ENCODE results near the gene RAMACL. TPM values are rescaled to one million over a fixed set of nuclear protein-coding genes. Genes with fewer than 3 reads are reported as not detected.

Gene RAMACL
- total RNA-seq, 1 experiment from 2014 or later: 0.28 TPM

- no peak overlapping the region for H3K27ac ChIP-seq (ENCODE audit: insufficient read length, low read depth, low read length)
- Mint-ChIP-seq H3K27me3 (ENCODE audit: low read depth) (no peaks in the 10 kb centered on the region), H3K4me3 (no peak overlapping the region), H3K27ac (peak overlapping the region in 2 of 3 experiments; percentile 36 to 42; a peak in 2 of 7 replicates), H3K9me3 (no peaks in the 10 kb centered on the region), H3K4me1 (peaks cover 33 to 36% of the 10 kb centered on the region in 2 experiments), H3K36me3 (ENCODE audit: insufficient read depth in 1 of 3, low read depth in 3 of 3) (peaks cover 8 to 21% (median 15%) of the 10 kb centered on the region in 3 experiments)
- no peak overlapping the region for H3K4me2 ChIP-seq (ENCODE audit: insufficient read depth, insufficient read length, low read length)
- no peak overlapping the region for H3K23ac ChIP-seq (ENCODE audit: insufficient read length, low read depth, low read length)
- H4K8ac ChIP-seq (replicated peaks; ENCODE audit: insufficient read length, low read depth, low read length): no peak overlapping the region
- H2AFZ ChIP-seq (ENCODE audit: low read length): no peak overlapping the region
- no peak overlapping the region for H3K4ac ChIP-seq (ENCODE audit: low read depth, low read length)
- no peaks in the 10 kb centered on the region for H3K9me3 ChIP-seq (ENCODE audit: control insufficient read depth, low read depth, low read length)
- no peak for DNase-seq
- no peaks in the 10 kb centered on the region for H3K27me3 ChIP-seq (ENCODE audit: insufficient read depth, low read length)
- peaks cover 5% of the 10 kb centered on the region; the same call in 1 of the 2 replicates for H3K79me2 ChIP-seq (ENCODE audit: insufficient read depth, low read length)
- H4K5ac ChIP-seq (ENCODE audit: insufficient read length, low read depth, low read length): no peak overlapping the region
- no peak overlapping the region for H2BK20ac ChIP-seq (ENCODE audit: low read depth, low read length, poor library complexity, severe bottlenecking)
- no peaks in the 10 kb centered on the region for H4K20me1 ChIP-seq (ENCODE audit: control insufficient read depth, insufficient read depth, insufficient read length)
- no peak overlapping the region for H2BK12ac ChIP-seq (ENCODE audit: insufficient read length, low read depth, low read length)
- WGBS (ENCODE audit: extremely low coverage, insufficient read length, low lambda C conversion rate): no CpG with 5 or more reads among the region's 10 CpGs
- no peaks in the 10 kb centered on the region for H3K23me2 ChIP-seq (ENCODE audit: insufficient read length, low read depth, low read length, poor library complexity, severe bottlenecking)
- no peak overlapping the region for H4K91ac ChIP-seq (ENCODE audit: insufficient read length, low read depth, low read length)
- no peak overlapping the region for H3K56ac ChIP-seq (ENCODE audit: insufficient read length, low read depth, low read length)
- peaks cover 1% of the 10 kb centered on the region; the same call in 1 of the 2 replicates for H3K4me1 ChIP-seq (ENCODE audit: insufficient read depth, low read length)
- no peak overlapping the region for H2AK5ac ChIP-seq (ENCODE audit: insufficient read length, low read length)
- no peak overlapping the region for H3K18ac ChIP-seq (ENCODE audit: insufficient read length, low read depth, low read length)
- H3K9ac ChIP-seq (ENCODE audit: extremely low read depth, insufficient read length, low read length): no peak overlapping the region
- H2BK15ac ChIP-seq (ENCODE audit: low read depth, low read length): no peak overlapping the region
- no peak overlapping the region for H2BK120ac ChIP-seq (ENCODE audit: low read depth, low read length, poor library complexity, severe bottlenecking)
- peaks cover 4% of the 10 kb centered on the region for H3K79me1 ChIP-seq (ENCODE audit: insufficient read depth, low read depth, low read length, poor library complexity, severe bottlenecking)
- no peak for TF ChIP-seq CTCF (conservative IDR thresholded peaks at IDR 0.05)
- no peak overlapping the region; the same call in 1 of the 2 replicates for H3K14ac ChIP-seq (ENCODE audit: insufficient read depth, low read length)
- H2BK5ac ChIP-seq (ENCODE audit: insufficient read length, low read length): no peak overlapping the region
- no peak overlapping the region for H3T11ph ChIP-seq (ENCODE audit: low read length)
Observed at GRCh38 chr6:166614589-166614988, 28.1 kb upstream of the RAMACL start.

Measured in H9 (cell line).